Activated naive CD8-positive, alpha-beta T cell treated with anti-CD3 and anti-CD28 coated beads, Interleukin-2, amount 10 ng/mL, durations not matched to agents 7 days and 5 days (primary cell): ENCODE measurements around the gene SERPINA5. TPM values are rescaled to one million over a fixed set of nuclear protein-coding genes. Genes with fewer than 3 reads are reported as not detected.

ENCODE experiments used
- ATAC-seq: fragments of 150-1000 bp; cut with Tn5 transposase; one replicate; pipeline ENCODE4 v1.10.0; 2021; ENCODE audit warnings: low read depth, moderate library complexity
- POLR2A ChIA-PET: fragments of 350-600 bp; sonication (Branson Sonifier 250); formaldehyde crosslinking; loops from one replicate; lab custom pipeline; 2021; ENCODE audit warnings: antibody characterized with exemption; lab: Charles Lee
- DNase-seq: peaks from one replicate; pipeline ENCODE4 v3.0.0; 2021
- H3K27ac Mint-ChIP-seq: one replicate; pipeline ENCODE4 v1.8.0; 2022; ENCODE audit warnings: mild to moderate bottlenecking, mixed read lengths
- H3K27me3 Mint-ChIP-seq: one replicate; pipeline ENCODE4 v1.8.0; 2022; ENCODE audit warnings: mild to moderate bottlenecking, moderate library complexity, mixed read lengths
- H3K36me3 Mint-ChIP-seq: one replicate; pipeline ENCODE4 v1.8.0; 2021; ENCODE audit warnings: mild to moderate bottlenecking, mixed read lengths
- H3K4me1 Mint-ChIP-seq: one replicate; pipeline ENCODE4 v1.8.0; 2021; ENCODE audit warnings: mixed read lengths
- H3K4me3 Mint-ChIP-seq: one replicate; pipeline ENCODE4 v1.8.0; 2022; ENCODE audit warnings: mild to moderate bottlenecking, moderate library complexity, mixed read lengths
- H3K9me3 Mint-ChIP-seq: one replicate; pipeline ENCODE4 v1.8.0; 2021; ENCODE audit warnings: mixed read lengths
- total RNA-seq, 2 experiments: library from RNA; stranded (reverse); gene quantifications; one replicate each; pipeline ENCODE4 v1.2.3, GENCODE V29; 2021

SERPINA5 gene
- total RNA-seq, 2 experiments from 2014 or later: not detected

DNA sequence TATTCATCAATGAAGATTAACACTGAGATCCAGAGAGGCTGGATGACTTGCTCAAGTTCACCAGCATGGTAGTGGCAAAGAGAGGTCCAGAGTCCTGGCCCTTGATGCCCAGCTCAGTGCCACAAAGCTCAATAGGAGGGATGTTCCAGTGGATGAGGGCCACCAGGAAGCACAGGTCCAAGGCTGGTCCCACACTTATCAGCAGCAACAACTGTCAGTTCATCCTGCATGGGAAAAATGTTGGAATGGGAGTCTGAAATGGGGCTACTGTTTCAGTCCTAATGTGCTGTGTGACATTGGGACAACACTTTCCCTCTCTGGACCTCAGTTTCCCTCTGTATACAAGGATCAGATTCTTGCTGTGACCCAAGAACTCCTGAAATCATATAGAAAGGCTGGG, 11.2 kb downstream of the SERPINA5 start:
- ATAC-seq (no peak), DNase-seq (no peak)
- H3K4me1 Mint-ChIP-seq: no peaks in the 10 kb centered on the region
- POLR2A ChIA-PET: no interaction called here
- H3K4me3 Mint-ChIP-seq: no peak overlapping the region
- no peaks in the 10 kb centered on the region for H3K9me3 Mint-ChIP-seq
- no peaks in the 10 kb centered on the region for H3K36me3 Mint-ChIP-seq
- H3K27ac Mint-ChIP-seq: no peak overlapping the region
- H3K27me3 Mint-ChIP-seq: no peaks in the 10 kb centered on the region

DNA sequence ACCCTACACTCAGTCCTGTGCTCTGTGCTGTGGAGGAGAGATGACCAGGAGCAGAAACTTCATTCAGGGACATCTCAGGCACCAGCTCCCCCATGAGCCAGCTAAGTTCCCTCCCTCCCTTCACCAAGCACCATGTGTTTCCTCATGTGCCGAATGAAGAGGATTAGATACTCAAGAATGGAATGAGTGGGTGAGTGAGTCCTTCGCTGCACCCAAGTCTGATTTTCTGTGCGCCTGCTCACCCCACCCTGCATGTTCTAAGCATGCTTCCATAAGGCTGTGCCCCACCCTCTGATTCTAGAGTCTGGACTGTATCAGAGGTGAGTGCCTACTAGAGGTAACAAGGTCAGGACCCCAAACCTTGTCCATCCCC, 12.1 kb downstream of the SERPINA5 start:
- Mint-ChIP-seq H3K36me3 (no peaks in the 10 kb centered on the region), H3K4me1 (no peaks in the 10 kb centered on the region), H3K9me3 (no peaks in the 10 kb centered on the region), H3K27ac (no peak overlapping the region), H3K27me3 (no peaks in the 10 kb centered on the region), H3K4me3 (no peak overlapping the region)
- no peak for DNase-seq
- POLR2A ChIA-PET: no interaction called here
- no peak for ATAC-seq

DNA sequence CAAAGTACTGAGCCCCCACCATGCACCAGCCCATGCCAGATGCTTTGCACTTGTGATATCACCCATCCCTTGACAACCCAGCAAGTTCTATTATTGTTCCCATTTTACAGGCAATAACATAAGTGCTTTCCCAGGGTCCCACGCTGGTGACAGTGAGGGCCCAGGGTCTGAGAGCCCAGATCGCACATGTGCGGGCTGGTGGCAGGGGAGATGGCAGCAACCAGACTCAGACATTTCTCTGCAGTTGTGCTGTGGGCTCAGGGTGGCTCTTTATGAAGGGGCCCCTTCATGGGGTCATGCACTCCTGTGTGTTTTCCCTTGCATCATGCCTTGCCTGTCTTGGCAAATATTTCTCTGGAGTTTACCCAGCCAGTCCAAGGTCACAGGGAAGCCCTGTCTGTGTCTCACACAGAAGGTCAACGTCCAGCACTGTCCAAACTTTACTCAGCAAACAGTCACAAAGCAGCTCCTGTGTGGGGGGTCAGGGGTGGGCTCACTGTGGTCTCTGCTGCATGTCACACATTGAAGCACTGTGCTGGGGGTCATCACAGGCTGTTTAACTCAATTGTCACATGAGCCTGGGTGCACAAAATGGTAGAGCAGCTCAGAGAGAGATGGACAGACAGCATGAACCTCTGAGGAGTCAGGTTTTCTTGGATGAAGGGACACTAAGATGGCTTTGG, 12.7 kb downstream of the SERPINA5 start:
- POLR2A ChIA-PET: no interaction called here
- ATAC-seq (no peak), DNase-seq (no peak)
- Mint-ChIP-seq H3K4me3 (no peak overlapping the region), H3K36me3 (no peaks in the 10 kb centered on the region), H3K9me3 (no peaks in the 10 kb centered on the region), H3K27me3 (no peaks in the 10 kb centered on the region), H3K4me1 (no peaks in the 10 kb centered on the region), H3K27ac (no peak overlapping the region)

DNA sequence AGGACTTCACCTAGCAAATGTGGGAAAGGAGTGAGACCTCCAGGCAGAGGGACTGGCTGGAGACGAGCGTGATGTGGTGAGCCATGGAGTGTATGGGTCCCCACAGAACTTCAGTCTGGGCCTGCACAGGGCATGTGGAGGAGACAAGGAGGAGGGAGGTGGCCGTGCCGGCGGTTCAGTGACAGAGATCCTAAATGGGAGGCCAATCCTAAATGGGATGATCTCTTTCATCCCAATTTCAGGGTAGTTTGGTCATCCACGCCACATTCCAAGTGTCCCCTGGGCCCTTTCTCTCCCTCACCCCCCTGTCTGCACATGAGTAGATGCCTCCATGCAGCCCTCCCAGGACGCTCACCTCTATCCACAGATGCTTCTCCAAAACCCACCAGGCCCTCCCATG, 13.2 kb downstream of the SERPINA5 start:
- no peak for ATAC-seq
- H3K27me3 Mint-ChIP-seq: no peaks in the 10 kb centered on the region
- no peak overlapping the region for H3K27ac Mint-ChIP-seq
- no peaks in the 10 kb centered on the region for H3K4me1 Mint-ChIP-seq
- H3K4me3 Mint-ChIP-seq: no peak overlapping the region
- no peaks in the 10 kb centered on the region for H3K9me3 Mint-ChIP-seq
- POLR2A ChIA-PET: no interaction called here
- no peaks in the 10 kb centered on the region for H3K36me3 Mint-ChIP-seq
- no peak for DNase-seq

DNA sequence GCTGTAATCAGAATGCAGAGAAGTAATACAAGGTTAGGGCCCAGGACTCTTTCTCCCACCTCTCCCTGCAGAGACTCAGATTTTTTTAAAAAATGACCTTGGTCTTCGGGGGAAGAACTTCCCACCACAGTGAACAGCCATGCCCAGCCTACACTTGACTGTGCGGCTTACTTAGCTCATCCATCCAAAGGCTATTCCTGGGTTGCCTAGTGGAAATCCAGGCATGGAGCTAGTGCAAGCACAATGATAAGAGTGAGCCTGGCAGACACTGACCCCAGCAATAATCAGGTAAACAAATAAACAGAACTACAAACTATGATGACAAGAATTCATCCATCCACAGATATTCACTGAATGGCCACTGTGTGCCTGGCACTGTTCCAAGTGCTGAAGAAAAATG, 14.7 kb downstream of the SERPINA5 start:
- POLR2A ChIA-PET: no interaction called here
- H3K27ac Mint-ChIP-seq: no peak overlapping the region
- H3K36me3 Mint-ChIP-seq: no peaks in the 10 kb centered on the region

DNA sequence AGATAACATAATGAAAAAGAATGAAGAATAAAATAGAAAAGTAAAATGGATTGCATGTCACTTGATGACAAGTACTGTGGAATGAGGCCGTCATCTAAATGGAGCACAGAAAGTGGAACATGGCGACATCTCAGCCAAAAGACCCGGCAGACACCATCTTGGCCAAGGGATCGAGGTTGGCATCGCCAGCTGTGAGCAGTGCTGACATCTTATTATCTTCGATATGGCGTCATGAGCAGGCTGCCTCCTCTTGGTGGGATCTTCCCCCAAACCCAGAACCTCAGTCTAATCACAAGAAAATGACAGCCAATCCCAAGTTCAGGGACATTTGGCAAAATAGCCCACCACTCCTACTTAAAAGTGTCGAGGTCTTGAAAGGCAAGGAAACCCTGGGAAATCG, 15.1 kb downstream of the SERPINA5 start:
- Mint-ChIP-seq H3K4me3 (no peak overlapping the region), H3K27me3 (no peaks in the 10 kb centered on the region), H3K4me1 (no peaks in the 10 kb centered on the region), H3K9me3 (no peaks in the 10 kb centered on the region), H3K27ac (no peak overlapping the region), H3K36me3 (no peaks in the 10 kb centered on the region)
- no peak for ATAC-seq
- POLR2A ChIA-PET: no interaction called here
- no peak for DNase-seq

More for the DNA sequence above, 14.7 kb downstream of the SERPINA5 start:
- ATAC-seq: no peak
- Mint-ChIP-seq H3K9me3 (no peaks in the 10 kb centered on the region), H3K27me3 (no peaks in the 10 kb centered on the region), H3K4me3 (no peak overlapping the region), H3K4me1 (no peaks in the 10 kb centered on the region)
- no peak for DNase-seq

DNA sequence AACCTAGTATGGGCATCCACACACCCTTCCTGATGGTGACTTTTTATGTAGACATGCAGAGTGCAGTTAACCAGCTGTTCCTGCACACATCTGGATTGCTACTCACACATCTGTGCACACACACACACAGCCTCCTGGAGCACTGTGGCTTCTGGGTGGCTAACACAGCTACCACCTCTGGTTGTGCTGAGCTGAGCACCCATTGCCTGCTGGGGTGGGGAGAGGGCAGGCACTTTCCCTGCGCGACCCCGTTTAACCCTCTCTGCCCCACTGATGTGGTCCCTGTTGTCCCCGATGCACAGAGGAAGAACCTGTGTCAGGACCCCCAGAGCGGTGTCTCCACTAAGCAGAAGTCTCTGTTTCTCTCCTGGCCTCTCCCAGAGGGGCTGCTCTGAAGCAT, 16.6 kb downstream of the SERPINA5 start:
- no peak overlapping the region for H3K4me3 Mint-ChIP-seq
- H3K27ac Mint-ChIP-seq: no peak overlapping the region
- no peak for DNase-seq
- ATAC-seq: no peak
- no peaks in the 10 kb centered on the region for H3K27me3 Mint-ChIP-seq
- H3K4me1 Mint-ChIP-seq: no peaks in the 10 kb centered on the region
- H3K9me3 Mint-ChIP-seq: no peaks in the 10 kb centered on the region
- POLR2A ChIA-PET: no interaction called here
- H3K36me3 Mint-ChIP-seq: no peaks in the 10 kb centered on the region

DNA sequence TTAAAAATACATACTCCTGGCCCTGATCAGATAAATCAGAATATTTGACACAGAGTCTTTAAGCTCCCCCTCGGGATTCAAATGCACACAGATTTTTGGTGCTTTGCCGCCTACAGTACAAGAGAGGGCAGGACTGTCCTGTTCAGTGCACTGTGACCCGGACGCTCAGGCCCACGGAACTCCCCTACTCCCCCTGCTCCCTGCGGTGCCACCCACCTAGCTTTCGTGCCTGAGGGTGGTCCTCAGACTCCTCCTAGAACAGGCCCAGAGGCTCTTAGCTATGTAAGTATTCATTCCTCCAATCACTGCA, 17.2 kb downstream of the SERPINA5 start:
- no peaks in the 10 kb centered on the region for H3K36me3 Mint-ChIP-seq
- DNase-seq (no peak), ATAC-seq (no peak)
- no peak overlapping the region for H3K27ac Mint-ChIP-seq
- no peaks in the 10 kb centered on the region for H3K9me3 Mint-ChIP-seq
- no peaks in the 10 kb centered on the region for H3K4me1 Mint-ChIP-seq
- POLR2A ChIA-PET: no interaction called here
- no peak overlapping the region for H3K4me3 Mint-ChIP-seq
- H3K27me3 Mint-ChIP-seq: no peaks in the 10 kb centered on the region

DNA sequence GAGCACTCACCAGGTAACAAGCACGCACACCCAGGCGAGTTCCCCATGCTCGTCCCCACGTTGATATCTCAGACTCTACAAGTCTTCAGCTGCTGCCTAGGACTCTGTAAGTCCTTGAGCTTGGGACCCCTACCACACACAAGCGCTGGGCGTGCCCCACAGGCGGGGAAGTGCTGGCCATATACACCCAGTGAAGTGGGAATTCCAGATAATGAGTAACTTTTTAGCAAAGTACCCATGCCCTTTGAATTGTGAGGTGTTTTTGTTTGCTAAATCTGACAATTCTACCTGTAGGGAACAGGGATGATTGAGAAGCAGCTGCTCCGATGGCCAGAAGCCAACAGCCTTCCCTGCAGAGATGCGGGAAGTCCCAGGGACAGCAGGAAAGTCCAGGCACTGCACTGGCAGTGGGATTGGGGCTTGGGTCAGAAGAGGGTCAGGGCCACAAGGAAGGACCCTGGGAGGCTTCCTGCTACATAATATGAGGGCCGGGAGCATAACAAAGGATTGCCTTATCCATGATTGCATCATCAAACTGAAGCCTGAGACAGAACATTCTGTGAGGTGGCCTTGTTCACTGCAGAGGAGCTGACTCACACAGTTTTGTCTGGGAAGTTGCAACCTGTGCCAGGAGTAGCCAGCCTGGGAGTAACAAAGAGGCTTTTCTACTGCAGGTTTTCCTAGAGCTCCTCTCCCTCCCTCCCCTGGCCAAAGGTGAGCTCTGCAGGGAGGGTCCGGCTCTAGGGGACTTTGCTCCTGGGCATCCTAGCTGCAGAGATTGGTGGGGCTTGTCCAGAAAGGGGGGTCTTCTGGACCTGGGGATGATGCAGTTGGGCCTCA, 17.8 kb downstream of the SERPINA5 start:
- POLR2A ChIA-PET: no interaction called here
- DNase-seq (no peak), ATAC-seq (no peak)
- H3K4me3 Mint-ChIP-seq: no peak overlapping the region
- no peak overlapping the region for H3K27ac Mint-ChIP-seq
- no peaks in the 10 kb centered on the region for H3K27me3 Mint-ChIP-seq
- no peaks in the 10 kb centered on the region for H3K36me3 Mint-ChIP-seq
- no peaks in the 10 kb centered on the region for H3K4me1 Mint-ChIP-seq
- H3K9me3 Mint-ChIP-seq: no peaks in the 10 kb centered on the region

DNA sequence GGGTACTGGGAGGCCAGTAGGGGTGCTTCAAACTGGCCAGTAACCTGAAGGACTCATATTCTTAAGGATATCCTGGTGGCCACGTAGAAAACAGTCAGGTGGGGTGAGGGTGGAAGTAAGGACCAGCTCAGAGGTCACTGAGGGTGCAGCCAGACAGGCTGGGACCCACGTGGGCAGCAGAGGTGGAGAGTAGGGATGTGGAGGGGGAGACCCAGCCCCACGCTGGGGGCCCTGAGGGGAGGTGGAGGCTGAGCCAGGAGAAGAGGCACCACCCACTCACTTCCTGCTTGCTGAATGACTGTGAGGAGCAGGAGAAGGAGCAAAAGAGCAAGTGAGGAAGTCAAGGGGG, 18.4 kb downstream of the SERPINA5 start:
- no peak for DNase-seq
- ATAC-seq: no peak
- POLR2A ChIA-PET: no interaction called here
- Mint-ChIP-seq H3K27ac (no peak overlapping the region), H3K36me3 (no peaks in the 10 kb centered on the region), H3K9me3 (no peaks in the 10 kb centered on the region), H3K4me1 (no peaks in the 10 kb centered on the region), H3K27me3 (no peaks in the 10 kb centered on the region), H3K4me3 (no peak overlapping the region)

DNA sequence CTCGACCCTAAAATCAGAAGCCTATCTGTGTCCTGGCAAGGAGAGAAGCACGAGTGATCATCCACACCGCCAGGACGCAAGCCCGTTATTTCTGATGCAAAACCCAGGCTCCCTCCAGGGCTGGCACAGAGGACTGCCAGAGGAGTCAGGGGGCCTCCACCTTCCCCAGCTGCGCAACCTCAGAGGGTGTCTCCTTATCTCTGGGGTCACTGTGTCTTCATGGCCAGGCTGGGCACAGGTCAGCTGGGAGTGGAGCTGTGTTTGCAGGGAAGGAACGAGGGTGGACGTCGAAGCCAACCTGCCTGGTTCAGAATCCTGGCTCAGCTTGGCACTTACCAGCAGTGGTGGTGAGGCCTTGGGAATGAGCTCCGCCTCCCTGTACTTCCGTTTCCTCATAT, 18.9 kb downstream of the SERPINA5 start:
- POLR2A ChIA-PET: no interaction called here
- Mint-ChIP-seq H3K4me1 (no peaks in the 10 kb centered on the region), H3K9me3 (no peaks in the 10 kb centered on the region), H3K27ac (no peak overlapping the region), H3K27me3 (no peaks in the 10 kb centered on the region), H3K36me3 (no peaks in the 10 kb centered on the region), H3K4me3 (no peak overlapping the region)
- DNase-seq: no peak
- ATAC-seq: no peak

DNA sequence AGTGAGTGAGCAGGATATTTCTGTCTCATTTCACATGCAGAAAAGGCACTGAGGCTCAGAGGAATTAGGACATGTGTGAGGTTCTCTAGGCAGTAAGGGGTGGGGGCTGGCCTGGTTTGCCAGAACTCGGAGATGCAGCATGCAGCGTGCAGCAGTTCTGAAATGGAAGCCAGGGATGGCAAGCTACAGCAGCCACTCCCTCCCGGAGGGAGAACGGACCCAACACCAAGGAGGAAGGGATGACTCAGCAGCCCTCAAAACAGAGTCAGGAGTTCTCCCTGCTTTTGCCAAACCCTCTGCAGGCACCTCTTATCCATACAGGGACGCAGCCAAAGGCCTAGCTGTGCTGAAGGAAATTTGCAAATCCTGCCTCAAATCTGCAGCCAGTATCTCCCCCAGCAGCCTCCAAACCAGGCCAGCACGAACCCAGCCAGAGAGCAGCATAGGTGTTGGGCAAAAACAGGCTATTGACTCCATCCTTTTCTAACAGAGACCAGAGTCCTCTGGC, 20.7 kb downstream of the SERPINA5 start:
- Mint-ChIP-seq H3K27me3 (peaks cover 2% of the 10 kb centered on the region), H3K4me3 (no peak overlapping the region), H3K9me3 (no peaks in the 10 kb centered on the region), H3K27ac (no peak overlapping the region), H3K4me1 (no peaks in the 10 kb centered on the region), H3K36me3 (no peaks in the 10 kb centered on the region)
- POLR2A ChIA-PET: no interaction called here
- ATAC-seq (no peak), DNase-seq (no peak)

DNA sequence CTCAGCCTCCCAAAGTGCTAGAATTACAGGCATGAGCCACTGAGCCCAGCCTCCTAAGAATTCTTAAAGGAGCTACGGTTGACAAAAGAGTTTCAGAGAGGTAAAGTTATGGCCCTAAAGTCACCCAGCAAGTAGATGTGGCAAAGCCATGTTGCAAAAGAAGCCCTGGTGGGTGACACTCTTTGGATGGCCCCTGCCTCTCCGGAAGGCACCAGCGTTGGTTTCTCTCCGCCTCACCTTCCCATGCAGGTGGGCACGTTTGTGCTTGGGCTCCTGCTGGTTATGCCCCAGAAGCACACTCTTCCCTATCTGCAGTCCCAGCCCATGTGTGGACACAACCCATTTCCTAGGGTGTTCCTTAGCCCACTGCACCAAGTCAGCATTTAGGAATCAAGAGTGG, 21.5 kb downstream of the SERPINA5 start:
- DNase-seq: no peak
- Mint-ChIP-seq H3K36me3 (no peaks in the 10 kb centered on the region), H3K4me3 (no peak overlapping the region), H3K4me1 (no peaks in the 10 kb centered on the region), H3K27ac (no peak overlapping the region), H3K9me3 (no peaks in the 10 kb centered on the region), H3K27me3 (peaks cover 2% of the 10 kb centered on the region)
- POLR2A ChIA-PET: no interaction called here
- ATAC-seq: no peak

DNA sequence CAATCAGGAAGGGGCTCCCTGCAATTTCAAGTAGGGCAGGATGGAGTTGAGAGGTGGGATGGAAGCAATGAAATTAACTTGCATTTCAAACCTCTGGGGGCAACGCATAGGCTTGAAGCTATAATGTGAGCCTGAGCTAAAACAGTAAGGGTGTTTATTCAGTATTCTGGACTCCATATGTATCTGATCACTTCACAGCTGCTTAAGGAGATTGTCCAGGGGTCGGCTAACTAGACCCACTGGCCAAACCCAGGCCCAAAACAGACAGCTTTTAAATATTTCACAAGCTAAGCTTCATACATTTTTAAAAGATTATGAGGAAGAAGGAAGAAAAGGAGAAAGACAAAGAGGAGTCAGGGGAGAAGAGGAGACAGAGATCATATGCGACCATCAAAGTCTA, 24.1 kb downstream of the SERPINA5 start:
- no peak overlapping the region for H3K4me3 Mint-ChIP-seq
- peaks cover 5% of the 10 kb centered on the region for H3K9me3 Mint-ChIP-seq
- ATAC-seq: no peak
- no peak overlapping the region for H3K27ac Mint-ChIP-seq
- peaks cover 2% of the 10 kb centered on the region for H3K27me3 Mint-ChIP-seq
- no peaks in the 10 kb centered on the region for H3K36me3 Mint-ChIP-seq
- H3K4me1 Mint-ChIP-seq: no peaks in the 10 kb centered on the region
- POLR2A ChIA-PET: no interaction called here
- no peak for DNase-seq
